Measurements from ENCODE around the gene OR51A4. TPM values are rescaled to one million over a fixed set of nuclear protein-coding genes. Genes with fewer than 3 reads are reported as not detected.

The OR51A4 gene
- polyA plus RNA-seq, 1 experiment: not detected

DNA sequence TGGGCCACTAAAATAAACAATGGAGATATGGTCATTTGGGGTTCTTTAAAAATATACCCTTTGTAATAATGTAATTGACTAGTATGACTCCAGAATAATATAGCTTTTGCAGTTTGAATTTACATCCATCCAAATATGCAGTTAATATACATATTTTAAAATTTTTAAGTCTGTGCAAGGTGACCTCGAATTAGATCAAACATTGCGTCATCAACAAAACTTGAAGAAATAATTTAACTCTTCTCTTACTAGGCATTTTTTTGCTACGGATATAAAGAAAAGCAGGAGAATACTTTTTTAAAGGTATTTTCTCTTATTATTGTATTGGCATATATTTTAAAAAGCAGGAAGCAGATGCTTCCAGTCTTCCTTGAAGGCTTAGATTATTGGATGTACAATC, 10.7 kb downstream of the OR51A4 start:
- Histone ChIP-seq H3K9me3 (ENCODE audit: control insufficient read depth, insufficient read depth, low read length) (no peaks in the 10 kb centered on the region), H3K27me3 (ENCODE audit: control insufficient read depth, insufficient read depth, low read length) (no peaks in the 10 kb centered on the region), H3K4me3 (ENCODE audit: low read depth, low read length) (no peak overlapping the region), H3K27ac (ENCODE audit: low read depth, low read length) (no peak overlapping the region)
- no peak for DNase-seq (ENCODE audit: low read depth, low spot score)
- ChIA-PET POLR2A (no interaction called here), CTCF (no interaction called here)
- TF ChIP-seq, protein P1, sequence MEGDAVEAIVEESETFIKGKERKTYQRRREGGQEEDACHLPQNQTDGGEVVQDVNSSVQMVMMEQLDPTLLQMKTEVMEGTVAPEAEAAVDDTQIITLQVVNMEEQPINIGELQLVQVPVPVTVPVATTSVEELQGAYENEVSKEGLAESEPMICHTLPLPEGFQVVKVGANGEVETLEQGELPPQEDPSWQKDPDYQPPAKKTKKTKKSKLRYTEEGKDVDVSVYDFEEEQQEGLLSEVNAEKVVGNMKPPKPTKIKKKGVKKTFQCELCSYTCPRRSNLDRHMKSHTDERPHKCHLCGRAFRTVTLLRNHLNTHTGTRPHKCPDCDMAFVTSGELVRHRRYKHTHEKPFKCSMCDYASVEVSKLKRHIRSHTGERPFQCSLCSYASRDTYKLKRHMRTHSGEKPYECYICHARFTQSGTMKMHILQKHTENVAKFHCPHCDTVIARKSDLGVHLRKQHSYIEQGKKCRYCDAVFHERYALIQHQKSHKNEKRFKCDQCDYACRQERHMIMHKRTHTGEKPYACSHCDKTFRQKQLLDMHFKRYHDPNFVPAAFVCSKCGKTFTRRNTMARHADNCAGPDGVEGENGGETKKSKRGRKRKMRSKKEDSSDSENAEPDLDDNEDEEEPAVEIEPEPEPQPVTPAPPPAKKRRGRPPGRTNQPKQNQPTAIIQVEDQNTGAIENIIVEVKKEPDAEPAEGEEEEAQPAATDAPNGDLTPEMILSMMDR (IDR thresholded peaks at IDR 0.05; ENCODE audit: low read depth, low read length): no peak

DNA sequence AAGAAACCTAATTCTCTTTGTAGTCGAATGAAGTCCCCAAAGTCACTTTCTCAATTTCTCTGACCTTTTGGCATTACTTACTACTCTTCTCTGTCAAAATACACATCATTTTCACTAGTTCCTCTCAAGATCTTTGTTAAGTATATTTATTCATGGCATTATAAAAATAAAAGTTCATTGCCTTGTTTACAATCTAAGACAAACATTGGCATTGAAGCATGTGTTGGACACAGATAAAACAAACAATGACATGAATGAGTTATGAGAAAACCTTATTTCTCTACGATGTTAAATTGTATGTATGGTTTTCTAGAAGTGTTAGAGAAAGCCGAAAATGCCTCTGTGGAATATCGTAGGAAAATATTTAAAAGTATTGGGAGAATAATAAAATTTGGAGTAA, 14.7 kb downstream of the OR51A4 start:
- TF ChIP-seq, protein P1 (IDR thresholded peaks at IDR 0.05; ENCODE audit: low read depth, low read length): no peak
- no peaks in the 10 kb centered on the region for H3K27me3 ChIP-seq (ENCODE audit: control insufficient read depth, insufficient read depth, low read length)
- POLR2A ChIA-PET: interaction anchor here (0.6 kb wide), 1 partner anchor 103 kb away, joined by 15 read pairs; no protein-coding TSS in a partner anchor
- no peak overlapping the region for H3K4me3 ChIP-seq (ENCODE audit: low read depth, low read length)
- CTCF ChIA-PET: no interaction called here
- no peak for DNase-seq (ENCODE audit: low read depth, low spot score)
- H3K9me3 ChIP-seq (ENCODE audit: control insufficient read depth, insufficient read depth, low read length): no peaks in the 10 kb centered on the region
- no peak overlapping the region for H3K27ac ChIP-seq (ENCODE audit: low read depth, low read length)

DNA sequence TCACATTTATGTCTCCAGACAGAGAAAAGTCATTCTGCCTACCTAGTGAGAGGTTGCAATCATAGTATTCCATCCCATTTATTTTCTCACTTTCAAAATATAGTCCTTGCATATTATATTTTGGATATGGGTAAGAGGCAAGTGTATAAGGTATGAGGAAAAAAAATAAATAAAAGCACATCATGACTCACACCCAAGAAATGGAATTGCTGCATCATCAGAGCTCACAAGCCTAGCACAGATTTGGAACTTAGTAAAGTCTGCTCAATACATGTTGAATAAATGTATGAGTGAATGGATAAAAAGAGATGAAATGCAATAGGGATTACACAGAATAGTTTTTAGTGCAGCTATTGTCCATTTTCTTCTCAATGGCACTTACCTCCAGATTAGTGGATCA, 20.8 kb downstream of the OR51A4 start:
- no peaks in the 10 kb centered on the region for H3K27me3 ChIP-seq (ENCODE audit: control insufficient read depth, insufficient read depth, low read length)
- ChIA-PET POLR2A (no interaction called here), CTCF (interaction anchor here (1.4 kb wide), 1 partner anchor 299 kb away, joined by 4 read pairs; no protein-coding TSS in a partner anchor)
- H3K4me3 ChIP-seq (ENCODE audit: low read depth, low read length): no peak overlapping the region
- H3K27ac ChIP-seq (ENCODE audit: low read depth, low read length): no peak overlapping the region
- peak; percentile 1 for DNase-seq (ENCODE audit: low read depth, low spot score)
- H3K9me3 ChIP-seq (ENCODE audit: control insufficient read depth, insufficient read depth, low read length): no peaks in the 10 kb centered on the region
- TF ChIP-seq, protein P1 (IDR thresholded peaks at IDR 0.05; ENCODE audit: low read depth, low read length): no peak

DNA sequence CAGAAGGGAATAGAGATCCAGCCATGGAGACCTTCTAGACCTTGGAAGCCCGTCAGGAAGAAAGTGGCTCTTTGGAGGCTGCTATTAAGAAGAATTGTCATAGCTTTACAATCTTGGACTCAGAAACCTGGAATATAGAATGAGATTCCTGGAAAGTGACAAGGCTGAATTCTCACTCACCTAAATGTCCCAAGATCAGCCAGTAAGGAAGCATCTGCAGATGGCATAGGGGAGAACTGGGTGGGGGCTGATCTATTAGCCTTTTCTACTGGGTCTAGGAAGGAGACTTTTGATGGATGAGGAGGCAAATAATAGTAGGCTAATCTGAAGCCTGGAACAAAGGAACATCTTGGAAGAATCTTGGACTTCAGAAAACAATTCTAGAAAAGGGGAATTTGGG, 23.2 kb downstream of the OR51A4 start, which contains the start of gene OR51G1:
Gene OR51G1, minus strand, starts transcription at position 101 of the 400 bp plus-strand sequence. Its CDS starts 0 bp downstream, at position 101.
- POLR2A ChIA-PET: no interaction called here
- no peak for DNase-seq (ENCODE audit: low read depth, low spot score)
- H3K4me3 ChIP-seq (ENCODE audit: low read depth, low read length): no peak within 1 kb of the TSS
- CTCF ChIA-PET: no interaction called here
- H3K27me3 ChIP-seq (ENCODE audit: control insufficient read depth, insufficient read depth, low read length): no peaks in the 10 kb centered on the region
- H3K27ac ChIP-seq (ENCODE audit: low read depth, low read length): no peak within 1 kb of the TSS
- TF ChIP-seq, protein P1 (IDR thresholded peaks at IDR 0.05; ENCODE audit: low read depth, low read length): no peak
- no peaks in the 10 kb centered on the region for H3K9me3 ChIP-seq (ENCODE audit: control insufficient read depth, insufficient read depth, low read length)

DNA sequence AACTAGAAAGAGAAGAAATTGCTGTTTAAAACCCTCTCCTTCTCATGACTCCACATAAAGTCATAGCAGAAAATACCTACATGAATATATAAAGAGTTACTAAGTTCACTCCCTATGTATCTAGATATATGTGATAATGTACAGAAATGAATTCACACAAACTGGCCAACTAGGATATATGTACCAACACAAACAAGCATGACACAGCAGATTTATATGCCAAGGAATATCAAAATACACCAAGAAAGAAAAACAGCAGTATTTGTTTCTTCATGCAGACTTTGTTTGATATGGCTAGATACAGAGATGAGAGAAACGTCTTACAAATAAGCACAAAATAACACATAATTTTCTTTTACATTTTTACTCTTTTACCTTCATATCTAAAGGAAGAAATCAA, 25.1 kb downstream of the OR51A4 start:
- ChIA-PET CTCF (no interaction called here), POLR2A (no interaction called here)
- no peak for DNase-seq (ENCODE audit: low read depth, low spot score)
- H3K27ac ChIP-seq (ENCODE audit: low read depth, low read length): no peak overlapping the region
- H3K4me3 ChIP-seq (ENCODE audit: low read depth, low read length): no peak overlapping the region
- no peaks in the 10 kb centered on the region for H3K9me3 ChIP-seq (ENCODE audit: control insufficient read depth, insufficient read depth, low read length)
- H3K27me3 ChIP-seq (ENCODE audit: control insufficient read depth, insufficient read depth, low read length): no peaks in the 10 kb centered on the region
- TF ChIP-seq, protein P1 (IDR thresholded peaks at IDR 0.05; ENCODE audit: low read depth, low read length): no peak

Measured in AG04450 (cell line).